GM12891 (cell line): ENCODE data around the gene TLE3.

Experiments
- POLR2A ChIP-seq: IDR thresholded peaks from 2 replicates; pipeline ENCODE4 v1.6.1; 2011; ENCODE audit warnings: low read depth, low read length, control low read depth
- POLR2AphosphoS5 ChIP-seq: IDR thresholded peaks from 2 replicates; pipeline ENCODE4 v1.6.1; 2011; ENCODE audit warnings: low read depth, low read length, control low read depth
- TAF1 ChIP-seq: IDR thresholded peaks from 2 replicates; pipeline ENCODE4 v1.6.1; 2011; ENCODE audit warnings: low read depth, low read length, control low read depth

DNA sequence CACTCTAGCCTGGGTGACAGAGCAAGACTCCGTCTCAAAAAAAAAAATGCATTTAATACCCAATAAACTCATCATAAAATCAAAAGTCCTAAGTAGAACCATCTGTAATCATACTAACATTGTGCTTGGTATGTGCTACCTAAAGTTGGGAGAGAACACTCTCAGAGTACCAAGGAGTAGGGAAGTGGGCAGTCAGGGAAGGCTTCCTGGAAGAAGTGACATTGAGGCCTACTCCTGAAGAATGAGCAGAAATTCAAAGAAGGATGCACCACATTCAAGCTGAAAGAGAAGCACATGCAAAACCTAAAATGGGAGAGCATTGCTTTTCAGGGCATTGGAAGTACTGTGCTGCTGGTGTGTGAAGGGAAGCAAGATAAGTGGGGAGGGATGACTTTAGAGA lies 54.1 kb downstream of the TLE3 start:
- TF ChIP-seq POLR2A (no peak), POLR2AphosphoS5 (no peak), TAF1 (no peak)
